WERI-Rb-1 (cell line): ENCODE results near the gene RTL3.

Source experiments
- DNase-seq: peaks from one replicate; pipeline ENCODE4 v3.0.0-alpha.2; 2020
- H3K27ac ChIP-seq: fragments of 250-450 bp; sonication (Bioruptor Pico); 2 replicates; pipeline ENCODE4 v1.5.1; 2020; ENCODE audit warnings: mild to moderate bottlenecking, moderate library complexity
- H3K27me3 ChIP-seq: fragments of 250-450 bp; sonication (Bioruptor Pico); 2 replicates; pipeline ENCODE4 v1.5.1; 2021; ENCODE audit warnings: mild to moderate bottlenecking, low read depth, moderate library complexity; ENCODE audit not compliant: insufficient read depth, severe bottlenecking
- H3K36me3 ChIP-seq: fragments of 250-450 bp; sonication (Bioruptor Pico); 2 replicates; pipeline ENCODE4 v1.5.1; 2020; ENCODE audit warnings: mild to moderate bottlenecking, moderate library complexity
- H3K4me3 ChIP-seq: 2 replicates; pipeline ENCODE4 v1.5.1; 2011; ENCODE audit warnings: low read depth, mild to moderate bottlenecking, control low read depth, low read length
- H3K9me3 ChIP-seq: fragments of 250-450 bp; sonication (Bioruptor Pico); 2 replicates; pipeline ENCODE4 v1.5.1; 2021; ENCODE audit warnings: mild to moderate bottlenecking, moderate library complexity; ENCODE audit not compliant: severe bottlenecking
- CTCF ChIP-seq: IDR thresholded peaks from 2 replicates; pipeline ENCODE4 v1.5.1; 2011; ENCODE audit warnings: low read depth, mild to moderate bottlenecking, control low read depth, inconsistent platforms, low read length

The RTL3 gene

GRCh38 chrX:78658845-78659744 lies at the start of gene RTL3:
Gene RTL3, minus strand, starts transcription at chrX:78659328. Its CDS starts 908 bp downstream, at chrX:78658420.
- Histone ChIP-seq H3K27me3 (peaks cover 33% of the 10 kb centered on the region), H3K9me3 (no peaks in the 10 kb centered on the region), H3K36me3 (no peaks in the 10 kb centered on the region), H3K4me3 (no peak within 1 kb of the TSS), H3K27ac (no peak within 1 kb of the TSS)
- no peak for DNase-seq
- TF ChIP-seq CTCF = no peak

GRCh38 chrX:78708816-78709215 lies 49.7 kb upstream of the RTL3 start:
- Histone ChIP-seq H3K36me3 (no peaks in the 10 kb centered on the region), H3K27ac (no peak overlapping the region), H3K27me3 (peaks cover 22% of the 10 kb centered on the region), H3K9me3 (no peaks in the 10 kb centered on the region), H3K4me3 (no peak overlapping the region)
- DNase-seq = no peak
- no peak for TF ChIP-seq CTCF

- no peaks in the 10 kb centered on the region for H3K9me3 ChIP-seq
- H3K27ac ChIP-seq = no peak overlapping the region
- peak; percentile 11 for DNase-seq
- no peak overlapping the region for H3K4me3 ChIP-seq
- no peaks in the 10 kb centered on the region for H3K36me3 ChIP-seq
- TF ChIP-seq CTCF = peak; percentile 32
- H3K27me3 ChIP-seq = peaks cover 22% of the 10 kb centered on the region
Measured at GRCh38 chrX:78708262-78708661, 49.1 kb upstream of the RTL3 start.

GRCh38 chrX:78706071-78706470 lies 46.9 kb upstream of the RTL3 start:
- no peak overlapping the region for H3K27ac ChIP-seq
- DNase-seq = no peak
- no peaks in the 10 kb centered on the region for H3K9me3 ChIP-seq
- H3K36me3 ChIP-seq = no peaks in the 10 kb centered on the region
- H3K4me3 ChIP-seq = no peak overlapping the region
- peaks cover 25% of the 10 kb centered on the region for H3K27me3 ChIP-seq
- no peak for TF ChIP-seq CTCF

- peaks cover 16% of the 10 kb centered on the region for H3K27me3 ChIP-seq
- no peak overlapping the region for H3K27ac ChIP-seq
- TF ChIP-seq CTCF = no peak
- no peaks in the 10 kb centered on the region for H3K9me3 ChIP-seq
- H3K4me3 ChIP-seq = no peak overlapping the region
- DNase-seq = no peak
- H3K36me3 ChIP-seq = no peaks in the 10 kb centered on the region
Measured at GRCh38 chrX:78693536-78693935, 34.4 kb upstream of the RTL3 start.
